ENCODE results near the gene ARMC8.

DNA sequence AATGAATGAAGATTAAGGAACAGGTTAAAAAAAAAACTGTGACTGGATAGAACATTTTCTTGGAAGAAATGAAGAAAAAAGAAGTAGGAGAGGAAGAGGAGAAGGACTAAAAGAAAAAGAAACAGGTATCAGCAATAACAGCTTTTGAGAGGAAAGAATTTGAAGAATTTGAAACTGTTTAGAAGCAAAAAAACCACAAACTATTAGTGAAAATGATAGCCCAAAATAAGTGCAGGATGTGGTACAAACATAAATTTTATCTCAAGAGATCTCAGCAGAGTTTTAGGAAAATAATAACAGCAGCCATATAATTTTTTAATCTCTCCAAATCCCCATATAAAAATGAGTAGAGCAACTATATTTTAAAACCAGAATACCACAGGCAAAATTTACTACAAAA lies 46.2 kb upstream of the ARMC8 start:
- no peak for TF ChIP-seq EZH2 (IDR thresholded peaks at IDR 0.05; ENCODE audit: borderline replicate concordance, low read length)
- TF ChIP-seq, protein P1, sequence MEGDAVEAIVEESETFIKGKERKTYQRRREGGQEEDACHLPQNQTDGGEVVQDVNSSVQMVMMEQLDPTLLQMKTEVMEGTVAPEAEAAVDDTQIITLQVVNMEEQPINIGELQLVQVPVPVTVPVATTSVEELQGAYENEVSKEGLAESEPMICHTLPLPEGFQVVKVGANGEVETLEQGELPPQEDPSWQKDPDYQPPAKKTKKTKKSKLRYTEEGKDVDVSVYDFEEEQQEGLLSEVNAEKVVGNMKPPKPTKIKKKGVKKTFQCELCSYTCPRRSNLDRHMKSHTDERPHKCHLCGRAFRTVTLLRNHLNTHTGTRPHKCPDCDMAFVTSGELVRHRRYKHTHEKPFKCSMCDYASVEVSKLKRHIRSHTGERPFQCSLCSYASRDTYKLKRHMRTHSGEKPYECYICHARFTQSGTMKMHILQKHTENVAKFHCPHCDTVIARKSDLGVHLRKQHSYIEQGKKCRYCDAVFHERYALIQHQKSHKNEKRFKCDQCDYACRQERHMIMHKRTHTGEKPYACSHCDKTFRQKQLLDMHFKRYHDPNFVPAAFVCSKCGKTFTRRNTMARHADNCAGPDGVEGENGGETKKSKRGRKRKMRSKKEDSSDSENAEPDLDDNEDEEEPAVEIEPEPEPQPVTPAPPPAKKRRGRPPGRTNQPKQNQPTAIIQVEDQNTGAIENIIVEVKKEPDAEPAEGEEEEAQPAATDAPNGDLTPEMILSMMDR (IDR thresholded peaks at IDR 0.05; ENCODE audit: low read length): no peak

All from OCI-LY1 (cell line).